Measurements from ENCODE around the gene DOK7. TPM values are rescaled to one million over a fixed set of nuclear protein-coding genes. Genes with fewer than 3 reads are reported as not detected.

The DOK7 gene
- total RNA-seq, 1 experiment from 2014 or later: 0.26 TPM

DNA sequence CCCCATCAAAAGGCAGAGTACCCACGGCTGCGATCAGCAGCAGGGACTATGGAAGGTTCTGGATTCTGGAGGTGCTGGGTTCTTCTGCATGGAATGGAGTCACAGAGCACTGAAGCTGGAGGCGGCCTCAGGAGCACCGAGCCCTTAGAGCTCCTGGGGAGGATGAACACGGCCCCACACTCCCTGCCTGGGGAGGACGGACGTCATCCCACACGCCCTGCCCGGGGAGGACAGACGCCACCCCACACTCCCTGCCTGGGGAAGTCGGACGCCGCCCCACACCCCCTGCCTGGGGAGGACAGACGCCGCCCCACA lies 59.2 kb downstream of the DOK7 start:
- Mint-ChIP-seq H3K9me3 (no peaks in the 10 kb centered on the region), H3K4me3 (no peak overlapping the region), H3K36me3 (ENCODE audit: insufficient read depth in 1 of 3, low read depth in 3 of 3) (peaks cover 25 to 56% (median 55%) of the 10 kb centered on the region in 3 experiments), H3K4me1 (peaks cover 0 to 7% of the 10 kb centered on the region in 2 experiments; a peak in 2 of 4 replicates), H3K27ac (no peak overlapping the region), H3K27me3 (ENCODE audit: low read depth) (no peaks in the 10 kb centered on the region; the same call in 1 of the 2 replicates)
- H3K4ac ChIP-seq (ENCODE audit: low read depth, low read length): no peak overlapping the region
- H3T11ph ChIP-seq (ENCODE audit: low read length): no peak overlapping the region
- no peak overlapping the region for H3K18ac ChIP-seq (ENCODE audit: insufficient read length, low read depth, low read length)
- no peak overlapping the region for H2BK12ac ChIP-seq (ENCODE audit: insufficient read length, low read depth, low read length)
- no peaks in the 10 kb centered on the region for H3K27me3 ChIP-seq (ENCODE audit: insufficient read depth, low read length)
- H2BK15ac ChIP-seq (ENCODE audit: low read depth, low read length): no peak overlapping the region
- no peak overlapping the region for H3K27ac ChIP-seq (ENCODE audit: insufficient read length, low read depth, low read length)
- no peaks in the 10 kb centered on the region for H4K20me1 ChIP-seq (ENCODE audit: control insufficient read depth, insufficient read depth, insufficient read length)
- no peak for TF ChIP-seq CTCF (conservative IDR thresholded peaks at IDR 0.05)
- H2AFZ ChIP-seq (ENCODE audit: low read length): no peak overlapping the region
- no peak overlapping the region for H2BK120ac ChIP-seq (ENCODE audit: low read depth, low read length, poor library complexity, severe bottlenecking)
- H2BK20ac ChIP-seq (ENCODE audit: low read depth, low read length, poor library complexity, severe bottlenecking): no peak overlapping the region
- H3K4me1 ChIP-seq (ENCODE audit: insufficient read depth, low read length): no peaks in the 10 kb centered on the region
- H3K79me2 ChIP-seq (ENCODE audit: insufficient read depth, low read length): no peaks in the 10 kb centered on the region
- H3K56ac ChIP-seq (ENCODE audit: insufficient read length, low read depth, low read length): no peak overlapping the region
- no peaks in the 10 kb centered on the region for H3K79me1 ChIP-seq (ENCODE audit: insufficient read depth, low read depth, low read length, poor library complexity, severe bottlenecking)
- no peaks in the 10 kb centered on the region for H3K23me2 ChIP-seq (ENCODE audit: insufficient read length, low read depth, low read length, poor library complexity, severe bottlenecking)
- WGBS (ENCODE audit: extremely low coverage, insufficient read length, low lambda C conversion rate): no CpG with 5 or more reads among the region's 15 CpGs
- no peak for DNase-seq
- H3K23ac ChIP-seq (ENCODE audit: insufficient read length, low read depth, low read length): no peak overlapping the region
- H4K8ac ChIP-seq (replicated peaks; ENCODE audit: insufficient read length, low read depth, low read length): no peak overlapping the region
- no peak overlapping the region for H4K5ac ChIP-seq (ENCODE audit: insufficient read length, low read depth, low read length)
- no peak overlapping the region for H3K9ac ChIP-seq (ENCODE audit: extremely low read depth, insufficient read length, low read length)
- no peak overlapping the region for H3K14ac ChIP-seq (ENCODE audit: insufficient read depth, low read length)
- no peaks in the 10 kb centered on the region for H3K9me3 ChIP-seq (ENCODE audit: control insufficient read depth, low read depth, low read length)
- no peak overlapping the region for H3K4me2 ChIP-seq (ENCODE audit: insufficient read depth, insufficient read length, low read length)
- no peak overlapping the region for H2BK5ac ChIP-seq (ENCODE audit: insufficient read length, low read length)
- H2AK5ac ChIP-seq (ENCODE audit: insufficient read length, low read length): no peak overlapping the region
- H4K91ac ChIP-seq (ENCODE audit: insufficient read length, low read depth, low read length): no peak overlapping the region

Measured in H9 (cell line).